Measurements from ENCODE around the gene ASXL1.
A peak's percentile ranks its signal among the peaks of the same experiment; 100 is the strongest.

Gene ASXL1

DNA sequence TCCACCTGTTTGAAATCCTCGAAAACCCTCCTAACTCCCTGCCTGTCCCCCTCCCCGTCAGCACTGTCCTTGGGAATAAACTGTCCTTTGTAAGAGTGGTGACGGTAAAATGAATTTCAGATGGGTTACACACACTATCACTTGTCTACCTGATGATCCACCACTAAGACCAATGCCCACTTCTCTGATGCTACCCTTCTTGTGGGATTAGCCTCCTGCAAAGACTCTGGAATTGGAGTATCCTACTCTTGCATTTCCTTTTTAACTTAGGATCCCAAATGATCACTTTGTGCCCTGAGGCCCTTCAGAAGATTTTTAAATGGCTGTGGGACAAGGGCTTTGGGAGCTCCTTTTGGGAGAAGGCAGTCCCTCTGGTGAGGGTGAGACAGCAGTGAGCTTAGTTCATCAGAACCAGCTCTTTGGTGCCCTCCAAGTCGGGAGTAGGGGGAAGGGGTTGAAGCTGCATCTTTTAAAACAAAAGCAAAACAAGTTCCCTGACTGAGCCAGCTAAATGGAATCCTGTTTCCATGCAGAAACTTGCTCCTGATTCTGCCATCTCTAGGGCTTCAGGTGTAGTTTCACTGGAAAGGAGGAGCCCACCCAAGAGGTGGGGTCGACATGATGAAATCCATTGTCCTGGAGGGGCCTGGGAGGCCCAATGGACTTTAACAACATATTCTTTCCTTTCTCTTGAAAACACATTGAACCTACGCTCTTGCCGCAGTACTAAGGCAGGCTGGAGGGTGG lies 86.5 kb downstream of the ASXL1 start:
- no peaks in the 10 kb centered on the region for H3K9me3 ChIP-seq (ENCODE audit: severe bottlenecking)
- ATAC-seq (ENCODE audit: low read depth) (no peak), DNase-seq (ENCODE audit: low spot score) (no peak)
- H3K4me1 ChIP-seq (ENCODE audit: insufficient read depth, poor library complexity, severe bottlenecking), result no peaks in the 10 kb centered on the region
- no peak overlapping the region for H3K4me3 ChIP-seq (ENCODE audit: severe bottlenecking)
- TF ChIP-seq, protein P1, sequence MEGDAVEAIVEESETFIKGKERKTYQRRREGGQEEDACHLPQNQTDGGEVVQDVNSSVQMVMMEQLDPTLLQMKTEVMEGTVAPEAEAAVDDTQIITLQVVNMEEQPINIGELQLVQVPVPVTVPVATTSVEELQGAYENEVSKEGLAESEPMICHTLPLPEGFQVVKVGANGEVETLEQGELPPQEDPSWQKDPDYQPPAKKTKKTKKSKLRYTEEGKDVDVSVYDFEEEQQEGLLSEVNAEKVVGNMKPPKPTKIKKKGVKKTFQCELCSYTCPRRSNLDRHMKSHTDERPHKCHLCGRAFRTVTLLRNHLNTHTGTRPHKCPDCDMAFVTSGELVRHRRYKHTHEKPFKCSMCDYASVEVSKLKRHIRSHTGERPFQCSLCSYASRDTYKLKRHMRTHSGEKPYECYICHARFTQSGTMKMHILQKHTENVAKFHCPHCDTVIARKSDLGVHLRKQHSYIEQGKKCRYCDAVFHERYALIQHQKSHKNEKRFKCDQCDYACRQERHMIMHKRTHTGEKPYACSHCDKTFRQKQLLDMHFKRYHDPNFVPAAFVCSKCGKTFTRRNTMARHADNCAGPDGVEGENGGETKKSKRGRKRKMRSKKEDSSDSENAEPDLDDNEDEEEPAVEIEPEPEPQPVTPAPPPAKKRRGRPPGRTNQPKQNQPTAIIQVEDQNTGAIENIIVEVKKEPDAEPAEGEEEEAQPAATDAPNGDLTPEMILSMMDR (IDR thresholded peaks at IDR 0.05; ENCODE audit: poor library complexity, severe bottlenecking), result no peak
- H3K27me3 ChIP-seq (ENCODE audit: insufficient read depth, poor library complexity, severe bottlenecking), result no peaks in the 10 kb centered on the region
- H3K27ac ChIP-seq (ENCODE audit: poor library complexity, severe bottlenecking), result no peak overlapping the region
- H3K36me3 ChIP-seq (ENCODE audit: low read depth), result peaks cover 37% of the 10 kb centered on the region

DNA sequence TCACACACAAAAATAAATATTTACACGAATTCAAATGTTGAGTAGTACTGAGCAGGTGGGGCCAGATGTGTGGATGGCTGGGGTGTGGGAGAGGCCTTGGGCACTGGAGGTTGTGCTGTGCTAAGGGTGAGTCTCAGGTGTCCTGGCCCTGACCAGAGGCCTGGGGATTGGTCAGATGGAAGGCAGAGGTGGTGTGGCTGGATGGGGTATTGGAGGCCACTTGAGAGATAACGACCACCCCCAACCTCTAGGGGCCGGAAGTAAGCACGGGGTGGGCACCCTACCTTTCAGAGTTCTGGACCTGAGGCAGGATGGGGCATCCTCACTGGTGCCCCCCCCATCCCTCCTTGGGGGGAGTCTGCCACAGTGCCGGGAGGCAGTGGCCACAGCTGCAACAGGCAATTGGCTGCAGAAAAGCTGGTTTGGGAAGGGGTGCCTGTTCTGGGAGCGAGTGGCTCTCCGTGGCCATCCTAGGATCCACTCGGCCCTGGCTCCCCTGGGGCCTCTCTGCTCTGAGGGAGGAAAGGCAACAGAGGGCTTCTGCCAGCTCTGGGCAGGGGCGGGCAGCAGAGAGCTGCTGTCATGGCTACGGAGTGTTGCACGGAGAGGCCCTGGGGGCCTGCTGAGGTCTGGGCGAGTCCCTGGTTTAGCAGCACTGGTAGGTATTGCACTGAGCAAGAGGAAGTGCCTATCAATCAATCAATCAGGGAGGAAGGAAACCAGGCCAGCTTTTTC lies 87.6 kb downstream of the ASXL1 start:
- TF ChIP-seq, protein P1 (IDR thresholded peaks at IDR 0.05; ENCODE audit: poor library complexity, severe bottlenecking), result no peak
- Histone ChIP-seq H3K4me1 (ENCODE audit: insufficient read depth, poor library complexity, severe bottlenecking) (no peaks in the 10 kb centered on the region), H3K4me3 (ENCODE audit: severe bottlenecking) (no peak overlapping the region), H3K9me3 (ENCODE audit: severe bottlenecking) (no peaks in the 10 kb centered on the region), H3K36me3 (ENCODE audit: low read depth) (peaks cover 35% of the 10 kb centered on the region), H3K27me3 (ENCODE audit: insufficient read depth, poor library complexity, severe bottlenecking) (no peaks in the 10 kb centered on the region), H3K27ac (ENCODE audit: poor library complexity, severe bottlenecking) (no peak overlapping the region)
- peak; percentile 11; the same call in 2 of the 3 replicates for ATAC-seq (ENCODE audit: low read depth)
- DNase-seq (ENCODE audit: low spot score), result peak; percentile 78

DNA sequence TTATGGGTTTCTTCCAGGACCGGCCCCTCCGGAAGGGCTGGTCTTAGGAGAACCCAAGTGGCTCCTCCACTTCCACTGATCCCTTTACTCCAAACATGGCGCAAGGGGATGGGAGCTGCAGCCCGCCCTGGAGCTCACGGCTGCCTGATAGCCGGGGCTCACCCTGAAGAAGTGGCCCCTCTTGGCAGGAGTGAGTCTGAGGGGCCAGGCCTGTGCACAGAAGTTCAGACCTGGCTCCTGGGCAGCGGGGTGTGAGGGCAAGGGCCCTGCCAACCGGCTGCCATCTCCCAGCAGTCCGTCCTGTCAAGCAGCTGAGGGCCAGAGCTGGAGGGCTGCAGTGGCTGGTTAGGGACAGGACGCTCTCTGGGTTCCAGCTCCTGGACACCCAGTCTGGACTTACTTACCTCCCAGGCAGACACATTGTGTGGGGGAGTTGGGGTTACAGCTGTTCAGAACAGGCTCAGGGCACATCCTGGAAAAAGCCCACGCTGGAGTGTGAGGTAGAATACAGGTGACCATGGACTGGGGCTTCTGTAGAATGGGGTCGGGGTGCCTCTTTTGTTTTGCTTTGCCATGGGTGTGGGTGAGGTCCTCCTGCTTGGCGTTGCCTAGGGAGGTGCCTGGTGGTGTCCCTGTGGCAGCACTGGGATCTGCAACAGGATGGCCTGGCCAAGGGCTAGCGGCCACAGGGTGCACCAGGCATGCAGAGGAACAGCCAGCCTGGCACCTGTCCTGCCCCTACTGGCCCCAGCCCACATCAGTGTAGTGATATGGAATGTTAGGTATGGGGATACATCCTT lies 88.4 kb downstream of the ASXL1 start:
- Histone ChIP-seq H3K36me3 (ENCODE audit: low read depth) (peaks cover 34% of the 10 kb centered on the region), H3K4me3 (ENCODE audit: severe bottlenecking) (no peak overlapping the region), H3K4me1 (ENCODE audit: insufficient read depth, poor library complexity, severe bottlenecking) (no peaks in the 10 kb centered on the region), H3K27me3 (ENCODE audit: insufficient read depth, poor library complexity, severe bottlenecking) (no peaks in the 10 kb centered on the region), H3K9me3 (ENCODE audit: severe bottlenecking) (no peaks in the 10 kb centered on the region), H3K27ac (ENCODE audit: poor library complexity, severe bottlenecking) (no peak overlapping the region)
- ATAC-seq (ENCODE audit: low read depth) (peak; percentile 7; the same call in 1 of the 3 replicates), DNase-seq (ENCODE audit: low spot score) (peak; percentile 76)
- TF ChIP-seq, protein P1 (IDR thresholded peaks at IDR 0.05; ENCODE audit: poor library complexity, severe bottlenecking), result no peak

DNA sequence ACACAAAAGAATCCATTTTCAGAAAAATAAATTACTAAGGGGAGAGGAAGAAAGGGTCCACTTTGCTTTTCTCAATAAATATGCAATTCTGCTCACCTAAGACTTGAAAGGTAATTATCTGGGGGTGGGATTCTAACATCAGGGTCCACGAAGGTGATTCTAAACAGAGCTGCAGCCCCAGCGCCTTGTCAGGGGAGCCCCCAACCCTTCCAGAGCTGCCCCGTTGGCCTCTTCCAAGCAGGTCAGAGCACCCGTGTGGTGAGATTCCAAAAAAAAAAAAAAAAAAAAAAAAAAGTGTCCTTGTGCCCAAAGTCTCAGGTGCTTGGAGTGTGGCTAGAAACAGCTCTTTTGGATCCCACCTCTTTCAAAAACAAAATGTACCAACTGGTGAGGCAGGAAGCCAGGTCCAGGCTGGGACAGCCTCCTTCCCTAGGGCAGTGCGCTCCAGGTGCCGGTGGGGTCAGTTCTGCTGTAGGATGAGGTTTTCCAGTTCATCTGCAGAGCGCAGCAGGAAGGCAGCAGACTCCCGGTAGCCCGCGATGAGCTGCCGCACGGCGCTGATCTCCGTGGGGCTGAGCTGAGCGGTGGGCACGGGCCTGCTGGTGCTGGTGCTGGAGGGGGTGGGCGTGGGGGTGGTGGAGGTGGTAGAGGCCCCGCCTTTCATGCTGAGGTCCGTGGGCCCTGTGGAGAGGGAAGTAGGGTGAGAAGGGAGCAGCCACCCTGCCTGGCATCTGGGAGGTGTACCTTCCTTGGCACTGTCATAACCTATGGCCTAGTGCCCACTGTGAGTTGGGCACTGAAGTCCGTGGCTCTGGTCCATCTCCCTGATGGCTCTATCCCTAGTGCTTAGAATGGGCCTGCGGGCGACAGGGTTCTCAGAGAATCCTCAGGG lies 89.3 kb downstream of the ASXL1 start:
- ATAC-seq (ENCODE audit: low read depth), result no peak
- Histone ChIP-seq H3K4me3 (ENCODE audit: severe bottlenecking) (no peak overlapping the region), H3K36me3 (ENCODE audit: low read depth) (peaks cover 26% of the 10 kb centered on the region), H3K4me1 (ENCODE audit: insufficient read depth, poor library complexity, severe bottlenecking) (no peaks in the 10 kb centered on the region), H3K27ac (ENCODE audit: poor library complexity, severe bottlenecking) (no peak overlapping the region), H3K27me3 (ENCODE audit: insufficient read depth, poor library complexity, severe bottlenecking) (no peaks in the 10 kb centered on the region), H3K9me3 (ENCODE audit: severe bottlenecking) (no peaks in the 10 kb centered on the region)
- peak; percentile 81 for DNase-seq (ENCODE audit: low spot score)
- TF ChIP-seq, protein P1 (IDR thresholded peaks at IDR 0.05; ENCODE audit: poor library complexity, severe bottlenecking), result no peak

Data from RWPE2 (cell line).